Measurements from ENCODE around the gene MYEF2. TPM values are rescaled to one million over a fixed set of nuclear protein-coding genes. Genes with fewer than 3 reads are reported as not detected.

MYEF2 gene
- total and polyA plus RNA-seq, 8 donors = 6.0 to 193 (median 22.5) TPM

DNA sequence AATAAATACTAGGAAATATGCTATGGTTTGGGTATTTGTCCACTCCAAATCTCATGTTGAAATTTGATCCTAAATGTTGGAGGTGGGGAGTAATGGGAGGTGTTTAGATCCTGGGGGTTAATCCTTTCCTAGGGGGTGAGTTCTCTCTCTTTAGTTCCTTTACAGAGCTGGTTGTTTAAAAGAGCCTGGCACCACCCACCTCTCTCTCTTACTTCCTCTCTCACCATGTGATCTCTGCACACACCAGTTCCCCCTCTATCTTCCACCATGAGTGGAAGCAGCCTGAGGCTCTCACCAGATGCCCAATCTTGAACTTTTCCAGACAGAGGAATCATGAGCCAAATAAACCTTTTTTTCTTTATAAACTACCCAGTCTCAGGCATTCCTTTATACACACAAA is 46.8 kb downstream of the MYEF2 start:
- H3K36me3 ChIP-seq = no peaks in the 10 kb centered on the region
- TF ChIP-seq, protein P1, sequence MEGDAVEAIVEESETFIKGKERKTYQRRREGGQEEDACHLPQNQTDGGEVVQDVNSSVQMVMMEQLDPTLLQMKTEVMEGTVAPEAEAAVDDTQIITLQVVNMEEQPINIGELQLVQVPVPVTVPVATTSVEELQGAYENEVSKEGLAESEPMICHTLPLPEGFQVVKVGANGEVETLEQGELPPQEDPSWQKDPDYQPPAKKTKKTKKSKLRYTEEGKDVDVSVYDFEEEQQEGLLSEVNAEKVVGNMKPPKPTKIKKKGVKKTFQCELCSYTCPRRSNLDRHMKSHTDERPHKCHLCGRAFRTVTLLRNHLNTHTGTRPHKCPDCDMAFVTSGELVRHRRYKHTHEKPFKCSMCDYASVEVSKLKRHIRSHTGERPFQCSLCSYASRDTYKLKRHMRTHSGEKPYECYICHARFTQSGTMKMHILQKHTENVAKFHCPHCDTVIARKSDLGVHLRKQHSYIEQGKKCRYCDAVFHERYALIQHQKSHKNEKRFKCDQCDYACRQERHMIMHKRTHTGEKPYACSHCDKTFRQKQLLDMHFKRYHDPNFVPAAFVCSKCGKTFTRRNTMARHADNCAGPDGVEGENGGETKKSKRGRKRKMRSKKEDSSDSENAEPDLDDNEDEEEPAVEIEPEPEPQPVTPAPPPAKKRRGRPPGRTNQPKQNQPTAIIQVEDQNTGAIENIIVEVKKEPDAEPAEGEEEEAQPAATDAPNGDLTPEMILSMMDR (IDR thresholded peaks at IDR 0.05) = no peak
- TF ChIP-seq POLR2A (IDR thresholded peaks at IDR 0.05) = no peak
- no peak for TF ChIP-seq EP300 (IDR thresholded peaks at IDR 0.05)
- no peak for TF ChIP-seq POLR2AphosphoS5 (IDR thresholded peaks at IDR 0.05)
- no peaks in the 10 kb centered on the region for H3K4me1 ChIP-seq
- DNase-seq = no peak
- intact Hi-C loops (cut with DNase I; ENCODE audit: low total_unique reads) = no loop called here
- H3K27me3 ChIP-seq = no peaks in the 10 kb centered on the region
- H3K27ac ChIP-seq = no peak overlapping the region
- no peaks in the 10 kb centered on the region for H3K9me3 ChIP-seq
- H3K4me3 ChIP-seq = no peak overlapping the region

DNA sequence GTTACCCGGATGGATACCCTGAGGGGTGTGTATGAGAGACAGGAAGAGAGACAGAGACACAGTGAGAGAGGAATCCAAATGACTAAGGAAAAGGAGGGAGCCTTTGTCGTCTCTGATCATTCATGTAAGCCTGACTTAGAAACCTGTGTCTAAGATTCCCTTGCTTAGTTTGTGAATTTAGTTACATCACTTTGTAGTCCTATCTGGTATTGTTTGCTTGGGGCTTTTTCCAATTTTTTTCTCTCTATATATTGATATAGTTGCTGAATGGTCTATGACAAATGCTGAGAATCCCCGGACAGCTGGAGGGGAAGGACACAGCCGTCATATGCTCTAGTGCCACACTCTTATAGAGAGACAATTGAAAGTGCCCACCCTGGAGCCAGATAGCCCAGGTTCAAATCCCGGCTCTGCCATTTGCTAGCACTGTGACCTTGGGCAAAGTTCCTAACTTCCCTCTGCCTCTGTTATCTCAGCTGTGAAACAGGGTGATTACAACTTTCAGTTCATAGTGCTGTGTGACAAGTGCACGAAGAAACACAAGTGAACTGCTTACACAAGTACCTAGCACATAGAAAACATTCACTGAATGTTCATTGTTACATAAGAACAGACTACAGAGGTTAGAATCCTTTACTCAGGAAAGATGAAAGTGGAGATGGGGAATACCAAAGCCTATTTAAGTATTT is 51.3 kb downstream of the MYEF2 start:
- DNase-seq = no peak

DNA sequence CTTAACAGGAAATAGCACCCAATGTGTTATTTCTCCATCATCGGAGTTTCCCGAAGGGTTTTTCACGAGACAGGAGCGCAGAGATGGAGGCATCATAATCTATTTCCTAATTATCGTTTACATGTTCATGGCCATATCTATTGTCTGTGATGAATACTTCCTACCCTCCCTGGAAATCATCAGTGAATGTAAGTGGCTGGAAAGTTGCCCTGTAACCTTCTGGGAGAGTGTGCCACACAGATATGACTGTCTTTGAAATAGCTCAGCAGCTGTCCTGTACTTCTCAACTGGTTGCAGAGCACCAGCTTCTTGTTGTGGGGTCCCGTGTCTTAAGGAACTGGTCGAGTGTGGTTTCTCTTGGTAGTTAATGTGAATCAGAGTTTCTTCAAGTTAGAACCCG is 56.2 kb downstream of the MYEF2 start:
- Histone ChIP-seq H3K4me3 (no peak overlapping the region), H3K9me3 (no peaks in the 10 kb centered on the region), H3K36me3 (no peaks in the 10 kb centered on the region), H3K27ac (no peak overlapping the region), H3K4me1 (peaks cover 0 to 7% (median 0%) of the 10 kb centered on the region in 4 donors), H3K27me3 (no peaks in the 10 kb centered on the region)
- 81 to 88% (median 86%) methylated on average over 8 of the region's 8 CpGs for WGBS, 5 donors
- TF ChIP-seq POLR2AphosphoS5 (IDR thresholded peaks at IDR 0.05) (no peak), POLR2A (IDR thresholded peaks at IDR 0.05) (no peak), EP300 (IDR thresholded peaks at IDR 0.05) (no peak)
- TF ChIP-seq, protein P1 (IDR thresholded peaks at IDR 0.05) = no peak
- no peak for DNase-seq
- intact Hi-C loops (cut with DNase I; ENCODE audit: low total_unique reads) = no loop called here

More for the DNA sequence above, 51.3 kb downstream of the MYEF2 start:
- TF ChIP-seq POLR2AphosphoS5 (IDR thresholded peaks at IDR 0.05) = no peak
- no peak for TF ChIP-seq POLR2A (IDR thresholded peaks at IDR 0.05)
- TF ChIP-seq EP300 (IDR thresholded peaks at IDR 0.05) = no peak
- TF ChIP-seq, protein P1 (IDR thresholded peaks at IDR 0.05) = no peak
- no peak overlapping the region for H3K4me3 ChIP-seq
- H3K4me1 ChIP-seq = no peaks in the 10 kb centered on the region
- no peaks in the 10 kb centered on the region for H3K36me3 ChIP-seq
- H3K9me3 ChIP-seq = no peaks in the 10 kb centered on the region
- intact Hi-C loops (cut with DNase I; ENCODE audit: low total_unique reads) = no loop called here
- H3K27me3 ChIP-seq = no peaks in the 10 kb centered on the region
- no peak overlapping the region for H3K27ac ChIP-seq
- 57 to 79% (median 61%) methylated on average over 6 of the region's 6 CpGs for WGBS, 5 donors

DNA sequence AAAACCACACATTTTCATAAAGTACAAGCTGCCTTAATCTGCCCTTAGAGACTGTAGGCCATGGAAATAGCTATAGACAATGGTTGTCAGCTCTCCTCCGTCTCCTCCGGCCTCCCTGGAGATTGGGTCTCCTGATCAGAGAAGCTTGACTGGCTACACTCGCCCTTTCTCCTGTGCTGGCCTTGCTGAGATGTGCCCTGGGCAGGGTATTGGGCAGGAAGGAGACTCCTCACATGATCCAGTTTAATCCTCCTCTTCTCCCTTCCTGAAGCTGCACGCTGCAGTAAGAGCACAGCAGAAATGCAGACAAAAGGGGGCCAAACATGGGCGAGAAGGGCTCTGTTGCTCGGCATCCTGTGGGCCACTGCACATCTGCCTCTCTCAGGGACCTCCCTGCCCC is 57.4 kb downstream of the MYEF2 start, which contains the start of gene SLC24A5:
Gene SLC24A5, plus strand, starts transcription at position 246 of the 400 bp plus-strand sequence. Its CDS starts 55 bp downstream, at position 301.
- 80 to 87% (median 83%) methylated on average over 6 of the region's 6 CpGs for WGBS, 5 donors
- no peaks in the 10 kb centered on the region for H3K36me3 ChIP-seq
- H3K27me3 ChIP-seq = no peaks in the 10 kb centered on the region
- intact Hi-C loops (cut with DNase I; ENCODE audit: low total_unique reads) = no loop called here
- no peak for DNase-seq
- TF ChIP-seq EP300 (IDR thresholded peaks at IDR 0.05) (no peak), POLR2A (IDR thresholded peaks at IDR 0.05) (no peak), POLR2AphosphoS5 (IDR thresholded peaks at IDR 0.05) (no peak)
- TF ChIP-seq, protein P1 (IDR thresholded peaks at IDR 0.05) = no peak
- H3K4me3 ChIP-seq = no peak within 1 kb of the TSS
- H3K4me1 ChIP-seq = peaks cover 0 to 7% (median 0%) of the 10 kb centered on the region in 4 donors
- H3K27ac ChIP-seq = no peak within 1 kb of the TSS
- no peaks in the 10 kb centered on the region for H3K9me3 ChIP-seq
